HG03460 (cell line): ENCODE data around the gene AJUBA.
"Not testable (repeated sequence)": the region's sequence is repeated elsewhere in the genome, so short reads cannot be mapped to it uniquely, and the experiment has no call there.

Experiments used
- ATAC-seq: cut with Tn5 transposase; IDR thresholded peaks from one replicate; pipeline ENCODE4 v1.9.1; 2021; ENCODE audit not compliant: unreplicated experiment

The AJUBA gene

GRCh38 chr14:22982477-22983245, at the start of gene AJUBA:
Gene AJUBA, minus strand, starts transcription at chr14:22982551. Its CDS starts 285 bp downstream, at chr14:22982266.
- ATAC-seq, result peak; percentile 48

DNA sequence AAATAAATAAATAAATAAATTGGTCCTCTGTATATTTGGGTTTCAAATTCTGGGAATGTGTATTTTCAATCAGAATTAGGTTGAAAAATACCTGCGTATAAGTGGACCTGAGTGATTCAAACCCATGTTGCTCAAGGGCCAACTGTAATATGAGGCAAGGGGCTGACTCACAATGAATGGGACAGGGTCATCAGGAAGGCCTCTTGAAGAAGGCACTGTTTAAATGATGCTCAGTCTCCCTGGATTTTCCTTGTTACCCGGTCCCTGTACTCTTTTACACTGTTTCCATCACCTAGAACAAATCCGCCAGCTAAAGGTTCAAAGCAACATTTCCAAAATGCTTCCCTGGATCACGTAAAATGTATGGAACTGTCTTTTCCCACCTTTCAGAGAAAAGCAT, 48.6 kb upstream of the AJUBA start:
- no peak for ATAC-seq

DNA sequence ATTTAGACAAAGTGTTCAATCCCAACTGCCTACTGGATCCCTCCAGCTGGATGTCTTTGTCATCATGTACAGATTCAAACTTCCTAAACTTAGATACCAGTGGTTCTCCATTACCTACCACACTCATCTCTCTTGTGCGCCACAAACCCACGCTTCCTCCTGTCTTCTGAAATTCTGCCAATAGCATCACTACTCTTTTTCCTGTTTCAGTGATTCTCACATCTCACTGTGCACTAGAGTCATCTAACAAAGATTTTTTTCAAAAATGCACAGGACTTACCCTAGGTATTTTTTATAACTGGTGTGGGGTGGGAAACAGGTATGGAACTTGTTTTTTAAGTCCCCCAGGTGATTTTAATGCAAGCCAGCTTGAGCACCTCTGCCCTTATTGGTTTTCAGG, 46.4 kb upstream of the AJUBA start:
- no peak for ATAC-seq

GRCh38 chr14:23025151-23025814, 42.9 kb upstream of the AJUBA start:
- no peak for ATAC-seq

- ATAC-seq, result no peak
These were observed 42.3 kb upstream of the AJUBA start for GRCh38 chr14:23024612-23025075.

GRCh38 chr14:23023795-23024152, 41.4 kb upstream of the AJUBA start:
- ATAC-seq, result no peak

DNA sequence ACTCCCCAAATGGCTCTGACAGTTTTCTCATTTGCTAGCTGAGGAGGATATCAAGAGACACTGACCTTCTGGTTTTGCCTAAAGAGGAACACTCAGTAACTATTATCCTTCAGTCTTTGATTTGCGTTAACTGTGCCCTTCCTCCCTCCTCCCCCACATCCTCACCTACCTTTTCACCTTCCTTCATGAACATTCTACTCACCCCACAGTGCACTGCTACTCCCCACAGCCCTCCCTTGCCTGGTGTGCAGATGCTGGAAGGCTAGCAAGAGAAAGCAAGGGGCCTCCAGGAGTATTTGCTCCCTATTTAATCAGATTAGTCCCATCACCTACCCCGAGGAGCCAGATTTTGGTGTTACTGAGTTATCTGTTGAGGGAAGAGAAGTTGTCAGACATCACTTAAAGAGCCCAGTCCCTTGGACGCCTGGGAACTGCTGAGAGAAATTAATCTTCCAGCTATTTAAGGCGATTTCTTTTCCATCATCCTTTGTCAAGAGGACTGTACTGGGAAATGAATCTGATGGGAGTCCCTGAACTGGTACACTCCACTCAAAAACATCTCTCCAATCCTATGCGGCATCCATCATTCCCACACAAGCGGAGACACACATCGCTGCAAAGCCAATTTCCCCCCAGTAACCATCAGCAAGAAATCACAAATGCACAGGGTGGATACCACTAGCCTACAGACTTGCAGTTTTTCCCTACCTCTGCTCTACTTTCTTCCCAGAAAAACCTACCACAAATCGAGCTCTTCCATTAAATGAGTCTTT, 40.9 kb upstream of the AJUBA start:
- ATAC-seq, result no peak

DNA sequence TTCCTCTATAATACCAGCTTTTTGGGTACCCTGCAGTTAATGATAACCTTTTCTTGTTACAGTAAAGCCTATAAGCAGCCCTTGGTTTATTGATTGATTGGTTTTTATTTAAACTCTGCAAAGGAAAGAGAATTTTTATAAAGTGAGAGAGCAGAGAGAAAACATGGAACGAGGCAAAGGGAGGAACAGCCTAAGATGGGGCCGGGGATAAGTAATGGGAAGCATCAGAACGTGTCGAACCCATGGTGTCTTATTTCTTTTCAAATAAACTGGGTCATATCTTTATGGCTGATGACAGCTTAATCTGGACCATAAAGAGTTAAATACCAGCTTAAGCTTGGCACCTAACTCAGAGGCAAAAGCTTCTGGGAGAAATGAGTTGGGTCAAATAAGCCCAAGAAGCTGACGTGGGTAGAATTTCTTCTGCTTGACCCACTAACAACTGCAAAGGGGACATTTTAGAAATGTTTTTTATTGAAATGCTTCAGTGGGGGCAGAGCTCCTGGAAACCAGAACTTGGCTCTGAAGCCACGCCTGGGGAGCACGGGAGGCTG, 39.6 kb upstream of the AJUBA start:
- ATAC-seq, result no peak

GRCh38 chr14:23021434-23021833, 39.1 kb upstream of the AJUBA start:
- ATAC-seq, result no peak

- ATAC-seq, result no peak
These were observed 38.1 kb upstream of the AJUBA start for GRCh38 chr14:23020143-23021128.

- ATAC-seq, result no peak
These were observed 35.8 kb upstream of the AJUBA start for GRCh38 chr14:23018107-23018506.

DNA sequence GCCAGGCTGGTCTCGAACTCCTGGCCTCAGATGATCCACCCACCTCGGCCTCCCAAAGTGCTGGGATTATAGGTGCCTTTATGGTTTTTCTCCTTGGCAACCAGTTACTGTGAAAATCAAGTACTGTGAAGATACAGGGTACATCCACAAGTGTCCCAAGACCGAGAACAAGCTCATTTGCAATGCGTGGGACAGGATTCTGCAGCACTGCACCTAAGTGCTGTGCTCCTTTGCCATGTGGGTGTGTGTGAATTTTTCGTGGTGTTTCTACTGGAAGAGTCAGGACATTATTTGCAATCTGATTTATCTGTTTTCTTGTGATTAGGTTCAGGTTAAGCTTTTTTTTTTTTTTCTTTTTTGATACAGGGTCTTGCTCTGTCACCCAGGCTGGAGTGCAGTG, 34.7 kb upstream of the AJUBA start:
- no peak for ATAC-seq

- no peak for ATAC-seq
These were observed 33.3 kb upstream of the AJUBA start for GRCh38 chr14:23015618-23016017.

GRCh38 chr14:23013749-23014054, 31.4 kb upstream of the AJUBA start:
- not testable (repeated sequence) for ATAC-seq

DNA sequence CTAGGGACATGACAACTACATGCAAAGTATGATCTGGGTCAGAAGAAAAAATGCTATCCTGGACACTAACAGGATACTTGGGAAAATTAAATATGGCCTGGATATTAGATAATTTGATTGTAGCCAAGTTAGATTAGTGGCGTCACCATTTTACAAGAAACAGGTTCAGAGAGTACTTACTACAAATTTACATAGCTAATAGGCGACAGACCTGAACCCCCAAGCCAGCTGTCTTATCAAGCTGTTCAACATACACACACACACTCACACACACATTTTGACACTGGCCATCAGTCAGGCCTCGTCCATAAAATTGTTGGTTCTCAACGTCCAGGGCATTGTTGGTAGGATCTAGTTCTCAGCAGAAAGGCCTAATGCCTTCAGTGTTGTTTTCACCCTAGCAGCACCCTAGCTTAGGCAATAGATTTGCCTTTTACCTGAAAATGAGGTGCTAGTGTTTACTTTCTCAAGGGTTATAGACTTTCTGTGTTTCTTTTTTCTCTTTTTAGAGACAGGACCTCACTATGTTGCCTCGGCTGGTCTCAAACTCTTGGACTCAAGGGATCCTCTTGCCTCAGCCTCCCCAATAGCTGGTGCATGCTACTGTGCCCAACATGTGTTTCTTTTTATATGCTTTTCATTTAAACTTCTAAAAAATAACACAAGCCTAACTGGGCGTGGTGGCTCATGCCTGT, 30.9 kb upstream of the AJUBA start:
- ATAC-seq, result no peak

DNA sequence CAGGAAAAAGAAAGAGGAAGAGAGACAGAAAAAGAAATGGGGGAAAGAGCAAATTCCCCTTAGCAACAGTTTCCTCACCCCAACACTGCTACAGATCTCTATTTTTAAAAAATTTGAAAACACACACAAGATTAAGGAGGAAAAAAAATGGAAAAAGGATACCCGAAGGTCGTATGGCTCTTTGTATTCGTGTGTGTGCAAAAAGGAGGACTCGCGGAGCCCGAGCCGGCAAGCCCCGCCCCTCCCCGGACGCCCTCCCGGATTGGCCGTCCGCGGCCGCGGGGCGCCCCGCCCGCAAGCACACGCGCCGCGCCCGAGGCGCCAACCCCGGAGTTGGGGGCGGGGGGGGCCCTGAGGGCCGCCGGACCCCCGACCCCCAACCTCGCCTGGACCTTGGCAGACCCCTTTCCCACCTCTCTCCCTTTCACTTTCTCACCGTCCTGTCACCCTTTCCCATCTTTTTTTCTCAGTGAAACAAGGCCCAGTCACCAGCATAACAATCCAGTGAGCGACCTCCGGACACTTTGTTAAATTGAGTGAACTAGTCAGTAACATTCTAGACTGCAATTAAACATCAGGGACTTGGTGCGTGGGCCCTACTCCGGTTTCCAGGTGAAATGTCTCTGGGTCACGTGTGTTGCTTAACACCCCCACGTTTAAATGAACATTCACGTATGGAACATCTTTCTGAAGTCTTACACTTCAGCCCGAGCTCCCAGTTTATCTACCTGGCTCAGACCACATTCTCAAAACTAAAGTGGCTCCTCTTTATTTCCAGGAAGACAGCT, 27.8 kb upstream of the AJUBA start, which contains the start of gene C14orf93:
Gene C14orf93 (minus strand): TSS at position 205 of the 788 bp plus-strand sequence. CDS start 11,120 bp downstream, outside the sequence.
- no peak for ATAC-seq

GRCh38 chr14:23009483-23009938, 27.2 kb upstream of the AJUBA start:
- no peak for ATAC-seq

DNA sequence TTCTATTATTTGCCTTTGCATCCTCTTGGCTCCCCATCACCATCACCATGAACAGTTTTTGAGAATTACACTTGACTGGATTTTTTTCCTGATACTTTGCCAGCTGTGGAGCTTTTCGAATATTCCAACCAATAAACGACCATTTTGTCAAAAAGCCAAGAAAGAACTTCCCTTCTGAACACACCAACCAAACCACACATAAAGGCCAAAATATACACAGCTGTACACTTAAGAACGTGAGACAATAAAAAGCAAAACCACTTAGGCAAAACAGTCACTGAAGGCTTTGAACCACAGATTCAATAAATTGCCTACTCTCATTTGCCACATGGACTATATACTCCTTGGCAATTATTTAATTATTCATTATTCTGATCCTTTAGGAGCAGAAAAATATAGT, 26.5 kb upstream of the AJUBA start:
- no peak for ATAC-seq
